Measurements from ENCODE around the gene SMCO1. TPM values are rescaled to one million over a fixed set of nuclear protein-coding genes. Genes with fewer than 3 reads are reported as not detected.

Gene SMCO1
- total and polyA plus RNA-seq, 2 experiments from 2014 or later = not detected

DNA sequence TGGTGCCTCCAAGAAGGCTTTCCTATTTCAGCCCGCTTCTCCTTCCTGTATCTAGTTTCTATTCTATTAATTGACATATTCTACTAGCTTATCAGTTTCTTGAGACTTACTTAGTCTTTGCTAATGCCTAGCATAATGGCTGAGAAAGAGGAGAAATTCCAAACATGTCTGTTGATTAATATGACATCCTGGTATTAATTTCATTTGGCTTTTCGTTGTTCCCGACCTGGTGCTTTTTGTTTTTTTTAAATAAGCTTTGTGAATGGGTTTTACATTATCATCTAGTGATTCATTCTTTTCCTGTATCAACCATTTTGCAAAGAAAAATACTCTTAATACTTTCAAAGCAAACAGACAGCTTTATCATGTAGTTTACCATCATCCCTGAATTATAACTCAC is 40.1 kb upstream of the SMCO1 start (continued):
- TF ChIP-seq, protein P1, sequence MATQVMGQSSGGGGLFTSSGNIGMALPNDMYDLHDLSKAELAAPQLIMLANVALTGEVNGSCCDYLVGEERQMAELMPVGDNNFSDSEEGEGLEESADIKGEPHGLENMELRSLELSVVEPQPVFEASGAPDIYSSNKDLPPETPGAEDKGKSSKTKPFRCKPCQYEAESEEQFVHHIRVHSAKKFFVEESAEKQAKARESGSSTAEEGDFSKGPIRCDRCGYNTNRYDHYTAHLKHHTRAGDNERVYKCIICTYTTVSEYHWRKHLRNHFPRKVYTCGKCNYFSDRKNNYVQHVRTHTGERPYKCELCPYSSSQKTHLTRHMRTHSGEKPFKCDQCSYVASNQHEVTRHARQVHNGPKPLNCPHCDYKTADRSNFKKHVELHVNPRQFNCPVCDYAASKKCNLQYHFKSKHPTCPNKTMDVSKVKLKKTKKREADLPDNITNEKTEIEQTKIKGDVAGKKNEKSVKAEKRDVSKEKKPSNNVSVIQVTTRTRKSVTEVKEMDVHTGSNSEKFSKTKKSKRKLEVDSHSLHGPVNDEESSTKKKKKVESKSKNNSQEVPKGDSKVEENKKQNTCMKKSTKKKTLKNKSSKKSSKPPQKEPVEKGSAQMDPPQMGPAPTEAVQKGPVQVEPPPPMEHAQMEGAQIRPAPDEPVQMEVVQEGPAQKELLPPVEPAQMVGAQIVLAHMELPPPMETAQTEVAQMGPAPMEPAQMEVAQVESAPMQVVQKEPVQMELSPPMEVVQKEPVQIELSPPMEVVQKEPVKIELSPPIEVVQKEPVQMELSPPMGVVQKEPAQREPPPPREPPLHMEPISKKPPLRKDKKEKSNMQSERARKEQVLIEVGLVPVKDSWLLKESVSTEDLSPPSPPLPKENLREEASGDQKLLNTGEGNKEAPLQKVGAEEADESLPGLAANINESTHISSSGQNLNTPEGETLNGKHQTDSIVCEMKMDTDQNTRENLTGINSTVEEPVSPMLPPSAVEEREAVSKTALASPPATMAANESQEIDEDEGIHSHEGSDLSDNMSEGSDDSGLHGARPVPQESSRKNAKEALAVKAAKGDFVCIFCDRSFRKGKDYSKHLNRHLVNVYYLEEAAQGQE (IDR thresholded peaks at IDR 0.05; ENCODE audit: unreplicated experiment) = no peak
- no peak for TF ChIP-seq ZNF331 (CRISPR knock-in tag; IDR thresholded peaks at IDR 0.05; ENCODE audit: low read depth)

DNA sequence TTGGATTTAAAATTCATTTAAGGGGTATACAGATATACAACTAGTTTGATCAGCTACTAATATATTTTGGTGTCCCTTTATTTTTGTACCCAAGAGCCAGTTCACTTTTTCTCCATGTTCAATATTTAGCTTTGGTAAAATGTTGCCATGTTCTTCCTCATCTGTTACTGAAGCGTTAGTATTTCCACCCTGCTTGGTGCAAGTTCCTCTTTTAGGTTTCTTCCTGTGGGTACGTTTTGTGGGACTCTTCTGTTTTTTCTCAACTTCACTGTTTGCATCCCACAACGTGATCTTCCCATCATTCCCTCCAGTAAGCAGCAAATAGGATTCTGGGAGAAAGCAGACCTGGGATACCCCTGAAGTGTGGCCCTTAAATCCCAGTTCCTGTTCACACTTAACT is 39.1 kb upstream of the SMCO1 start:
- TF ChIP-seq ZNF114 (CRISPR knock-in tag; IDR thresholded peaks at IDR 0.05) = no peak
- Histone ChIP-seq H3K79me2 (replicated peaks; ENCODE audit: insufficient read depth) (no peaks in the 10 kb centered on the region), H3F3A (replicated peaks; ENCODE audit: low read depth) (no peaks in the 10 kb centered on the region), H3K4me1 (ENCODE audit: insufficient read depth) (no peaks in the 10 kb centered on the region), H3K4me2 (no peak overlapping the region), H3K27me3 (ENCODE audit: insufficient read depth) (no peaks in the 10 kb centered on the region), H3K36me3 (ENCODE audit: insufficient read depth) (no peaks in the 10 kb centered on the region), H2AFZ (no peak overlapping the region), H3K27ac (ENCODE audit: low read depth) (no peak overlapping the region), H3K4me3 (no peak overlapping the region), H3K9me2 (ENCODE audit: insufficient read depth) (no peaks in the 10 kb centered on the region), H4K20me1 (replicated peaks; ENCODE audit: insufficient read depth) (no peaks in the 10 kb centered on the region; the same call in 1 of the 2 replicates)
- Mint-ChIP-seq H3K4me3 (no peak overlapping the region), H3K9me3 (peaks cover 23% of the 10 kb centered on the region), H3K36me3 (ENCODE audit: low read depth) (peaks cover 12% of the 10 kb centered on the region), H3K27ac (no peak overlapping the region), H3K4me1 (no peaks in the 10 kb centered on the region), H3K27me3 (ENCODE audit: insufficient read depth, low read depth, poor library complexity) (peaks cover 5% of the 10 kb centered on the region)
- ATAC-seq = no peak
- no peak for DNase-seq (ENCODE audit: low spot score)

DNA sequence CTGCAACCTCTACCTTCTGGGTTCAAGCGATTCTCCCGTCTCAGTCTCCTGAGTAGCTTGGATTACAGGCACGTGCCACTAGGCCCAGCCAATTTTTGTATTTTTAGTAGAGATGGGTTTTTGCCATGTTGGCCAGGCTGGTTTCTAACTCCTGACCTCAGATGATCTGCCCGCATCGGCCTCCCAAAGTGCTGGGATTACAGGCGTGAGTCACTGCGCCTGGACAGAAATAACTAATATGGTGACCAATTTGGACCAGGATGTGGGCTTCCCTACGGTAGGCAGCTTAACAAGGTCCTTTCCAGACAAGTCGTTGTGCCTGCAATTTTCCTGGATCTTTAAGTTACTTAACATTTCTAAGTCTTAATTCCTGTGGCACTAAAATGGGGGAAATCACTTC is 38.4 kb upstream of the SMCO1 start:
- no peak overlapping the region for H3K4me3 ChIP-seq
- no peaks in the 10 kb centered on the region for H3F3A ChIP-seq (replicated peaks; ENCODE audit: low read depth)
- Mint-ChIP-seq H3K36me3 (ENCODE audit: low read depth) (peaks cover 13% of the 10 kb centered on the region), H3K27ac (no peak overlapping the region), H3K27me3 (ENCODE audit: insufficient read depth, low read depth, poor library complexity) (peaks cover 5% of the 10 kb centered on the region), H3K4me3 (no peak overlapping the region), H3K9me3 (peaks cover 30% of the 10 kb centered on the region), H3K4me1 (no peaks in the 10 kb centered on the region)
- no peaks in the 10 kb centered on the region; the same call in 1 of the 2 replicates for H4K20me1 ChIP-seq (replicated peaks; ENCODE audit: insufficient read depth)
- H2AFZ ChIP-seq = no peak overlapping the region
- no peak overlapping the region for H3K4me2 ChIP-seq
- no peak for DNase-seq (ENCODE audit: low spot score)
- H3K79me2 ChIP-seq (replicated peaks; ENCODE audit: insufficient read depth) = no peaks in the 10 kb centered on the region
- no peak for ATAC-seq
- no peak overlapping the region for H3K27ac ChIP-seq (ENCODE audit: low read depth)
- no peaks in the 10 kb centered on the region for H3K9me2 ChIP-seq (ENCODE audit: insufficient read depth)
- H3K36me3 ChIP-seq (ENCODE audit: insufficient read depth) = no peaks in the 10 kb centered on the region
- no peaks in the 10 kb centered on the region for H3K27me3 ChIP-seq (ENCODE audit: insufficient read depth)
- H3K4me1 ChIP-seq (ENCODE audit: insufficient read depth) = no peaks in the 10 kb centered on the region
- TF ChIP-seq EZH2phosphoT487 (IDR thresholded peaks at IDR 0.05; ENCODE audit: unreplicated experiment) = no peak
- TF ChIP-seq JUNB (IDR thresholded peaks at IDR 0.05; ENCODE audit: unreplicated experiment) = no peak
- TF ChIP-seq, protein P2, sequence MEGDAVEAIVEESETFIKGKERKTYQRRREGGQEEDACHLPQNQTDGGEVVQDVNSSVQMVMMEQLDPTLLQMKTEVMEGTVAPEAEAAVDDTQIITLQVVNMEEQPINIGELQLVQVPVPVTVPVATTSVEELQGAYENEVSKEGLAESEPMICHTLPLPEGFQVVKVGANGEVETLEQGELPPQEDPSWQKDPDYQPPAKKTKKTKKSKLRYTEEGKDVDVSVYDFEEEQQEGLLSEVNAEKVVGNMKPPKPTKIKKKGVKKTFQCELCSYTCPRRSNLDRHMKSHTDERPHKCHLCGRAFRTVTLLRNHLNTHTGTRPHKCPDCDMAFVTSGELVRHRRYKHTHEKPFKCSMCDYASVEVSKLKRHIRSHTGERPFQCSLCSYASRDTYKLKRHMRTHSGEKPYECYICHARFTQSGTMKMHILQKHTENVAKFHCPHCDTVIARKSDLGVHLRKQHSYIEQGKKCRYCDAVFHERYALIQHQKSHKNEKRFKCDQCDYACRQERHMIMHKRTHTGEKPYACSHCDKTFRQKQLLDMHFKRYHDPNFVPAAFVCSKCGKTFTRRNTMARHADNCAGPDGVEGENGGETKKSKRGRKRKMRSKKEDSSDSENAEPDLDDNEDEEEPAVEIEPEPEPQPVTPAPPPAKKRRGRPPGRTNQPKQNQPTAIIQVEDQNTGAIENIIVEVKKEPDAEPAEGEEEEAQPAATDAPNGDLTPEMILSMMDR (conservative IDR thresholded peaks at IDR 0.05; ENCODE audit: low read depth in 2 of 2) = no peak
- no peak for TF ChIP-seq EZH2 (IDR thresholded peaks at IDR 0.05; ENCODE audit: low read depth, unreplicated experiment)
- TF ChIP-seq CREB1 (CRISPR knock-in tag; IDR thresholded peaks at IDR 0.05; ENCODE audit: low read depth) = no peak
- TF ChIP-seq, protein P3, sequence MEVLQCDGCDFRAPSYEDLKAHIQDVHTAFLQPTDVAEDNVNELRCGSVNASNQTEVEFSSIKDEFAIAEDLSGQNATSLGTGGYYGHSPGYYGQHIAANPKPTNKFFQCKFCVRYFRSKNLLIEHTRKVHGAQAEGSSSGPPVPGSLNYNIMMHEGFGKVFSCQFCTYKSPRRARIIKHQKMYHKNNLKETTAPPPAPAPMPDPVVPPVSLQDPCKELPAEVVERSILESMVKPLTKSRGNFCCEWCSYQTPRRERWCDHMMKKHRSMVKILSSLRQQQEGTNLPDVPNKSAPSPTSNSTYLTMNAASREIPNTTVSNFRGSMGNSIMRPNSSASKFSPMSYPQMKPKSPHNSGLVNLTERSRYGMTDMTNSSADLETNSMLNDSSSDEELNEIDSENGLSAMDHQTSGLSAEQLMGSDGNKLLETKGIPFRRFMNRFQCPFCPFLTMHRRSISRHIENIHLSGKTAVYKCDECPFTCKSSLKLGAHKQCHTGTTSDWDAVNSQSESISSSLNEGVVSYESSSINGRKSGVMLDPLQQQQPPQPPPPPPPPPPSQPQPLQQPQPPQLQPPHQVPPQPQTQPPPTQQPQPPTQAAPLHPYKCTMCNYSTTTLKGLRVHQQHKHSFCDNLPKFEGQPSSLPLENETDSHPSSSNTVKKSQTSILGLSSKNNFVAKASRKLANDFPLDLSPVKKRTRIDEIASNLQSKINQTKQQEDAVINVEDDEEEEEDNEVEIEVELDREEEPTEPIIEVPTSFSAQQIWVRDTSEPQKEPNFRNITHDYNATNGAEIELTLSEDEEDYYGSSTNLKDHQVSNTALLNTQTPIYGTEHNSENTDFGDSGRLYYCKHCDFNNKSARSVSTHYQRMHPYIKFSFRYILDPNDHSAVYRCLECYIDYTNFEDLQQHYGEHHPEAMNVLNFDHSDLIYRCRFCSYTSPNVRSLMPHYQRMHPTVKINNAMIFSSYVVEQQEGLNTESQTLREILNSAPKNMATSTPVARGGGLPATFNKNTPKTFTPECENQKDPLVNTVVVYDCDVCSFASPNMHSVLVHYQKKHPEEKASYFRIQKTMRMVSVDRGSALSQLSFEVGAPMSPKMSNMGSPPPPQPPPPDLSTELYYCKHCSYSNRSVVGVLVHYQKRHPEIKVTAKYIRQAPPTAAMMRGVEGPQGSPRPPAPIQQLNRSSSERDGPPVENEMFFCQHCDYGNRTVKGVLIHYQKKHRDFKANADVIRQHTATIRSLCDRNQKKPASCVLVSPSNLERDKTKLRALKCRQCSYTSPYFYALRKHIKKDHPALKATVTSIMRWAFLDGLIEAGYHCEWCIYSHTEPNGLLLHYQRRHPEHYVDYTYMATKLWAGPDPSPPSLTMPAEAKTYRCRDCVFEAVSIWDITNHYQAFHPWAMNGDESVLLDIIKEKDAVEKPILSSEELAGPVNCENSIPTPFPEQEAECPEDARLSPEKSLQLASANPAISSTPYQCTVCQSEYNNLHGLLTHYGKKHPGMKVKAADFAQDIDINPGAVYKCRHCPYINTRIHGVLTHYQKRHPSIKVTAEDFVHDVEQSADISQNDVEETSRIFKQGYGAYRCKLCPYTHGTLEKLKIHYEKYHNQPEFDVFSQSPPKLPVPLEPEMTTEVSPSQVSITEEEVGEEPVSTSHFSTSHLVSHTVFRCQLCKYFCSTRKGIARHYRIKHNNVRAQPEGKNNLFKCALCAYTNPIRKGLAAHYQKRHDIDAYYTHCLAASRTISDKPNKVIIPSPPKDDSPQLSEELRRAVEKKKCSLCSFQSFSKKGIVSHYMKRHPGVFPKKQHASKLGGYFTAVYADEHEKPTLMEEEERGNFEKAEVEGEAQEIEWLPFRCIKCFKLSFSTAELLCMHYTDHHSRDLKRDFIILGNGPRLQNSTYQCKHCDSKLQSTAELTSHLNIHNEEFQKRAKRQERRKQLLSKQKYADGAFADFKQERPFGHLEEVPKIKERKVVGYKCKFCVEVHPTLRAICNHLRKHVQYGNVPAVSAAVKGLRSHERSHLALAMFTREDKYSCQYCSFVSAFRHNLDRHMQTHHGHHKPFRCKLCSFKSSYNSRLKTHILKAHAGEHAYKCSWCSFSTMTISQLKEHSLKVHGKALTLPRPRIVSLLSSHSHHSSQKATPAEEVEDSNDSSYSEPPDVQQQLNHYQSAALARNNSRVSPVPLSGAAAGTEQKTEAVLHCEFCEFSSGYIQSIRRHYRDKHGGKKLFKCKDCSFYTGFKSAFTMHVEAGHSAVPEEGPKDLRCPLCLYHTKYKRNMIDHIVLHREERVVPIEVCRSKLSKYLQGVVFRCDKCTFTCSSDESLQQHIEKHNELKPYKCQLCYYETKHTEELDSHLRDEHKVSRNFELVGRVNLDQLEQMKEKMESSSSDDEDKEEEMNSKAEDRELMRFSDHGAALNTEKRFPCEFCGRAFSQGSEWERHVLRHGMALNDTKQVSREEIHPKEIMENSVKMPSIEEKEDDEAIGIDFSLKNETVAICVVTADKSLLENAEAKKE (CRISPR knock-in tag; IDR thresholded peaks at IDR 0.05) = no peak
- TF ChIP-seq ZNF331 (CRISPR knock-in tag; IDR thresholded peaks at IDR 0.05; ENCODE audit: low read depth) = no peak

Data from GM23338 (cell line).